ENCODE measurements around the gene WDR82. TPM values are rescaled to one million over a fixed set of nuclear protein-coding genes. Genes with fewer than 3 reads are reported as not detected.

Gene WDR82
- total and polyA plus RNA-seq, 2 experiments from 2014 or later = 25.2 to 71.8 TPM

GRCh38 chr3:52279596-52279995, 1.1 kb upstream of the WDR82 start (continued):
- TF ChIP-seq ZNF462 (CRISPR knock-in tag; IDR thresholded peaks at IDR 0.05) = no peak
- TF ChIP-seq ZNF114 (CRISPR knock-in tag; IDR thresholded peaks at IDR 0.05) = no peak
- TF ChIP-seq POLR2AphosphoS5 (IDR thresholded peaks at IDR 0.05; ENCODE audit: low read depth) = no peak
- no peak for TF ChIP-seq CTCF (conservative IDR thresholded peaks at IDR 0.05; ENCODE audit: low read depth in 2 of 2)
- TF ChIP-seq ETS1 (IDR thresholded peaks at IDR 0.05) = no peak

GRCh38 chr3:52277972-52278509, 408 bp downstream of the WDR82 start:
- Histone ChIP-seq H3F3A (replicated peaks; ENCODE audit: low read depth) (peaks cover 9% of the 10 kb centered on the region; the same call in 1 of the 2 replicates), H4K20me1 (replicated peaks; ENCODE audit: insufficient read depth) (peaks cover 46% of the 10 kb centered on the region), H3K79me2 (replicated peaks; ENCODE audit: insufficient read depth) (peaks cover 51% of the 10 kb centered on the region), H3K36me3 (ENCODE audit: insufficient read depth) (no peaks in the 10 kb centered on the region), H2AFZ (no peak overlapping the region), H3K27ac (ENCODE audit: low read depth) (peak overlapping the region; percentile 95), H3K27me3 (ENCODE audit: insufficient read depth) (no peaks in the 10 kb centered on the region), H3K4me2 (peak overlapping the region; percentile 83), H3K4me1 (ENCODE audit: insufficient read depth) (peaks cover 21% of the 10 kb centered on the region), H3K9me2 (ENCODE audit: insufficient read depth) (no peaks in the 10 kb centered on the region), H3K4me3 (peak overlapping the region; percentile 72)
- H3K4me1 Mint-ChIP-seq = peaks cover 16% of the 10 kb centered on the region
- DNase-seq (ENCODE audit: low spot score) (peak; percentile 62), ATAC-seq (peak; percentile 65)
- peak overlapping the region; percentile 91 for H3K4me3 Mint-ChIP-seq
- H3K27me3 Mint-ChIP-seq (ENCODE audit: insufficient read depth, low read depth, poor library complexity) = peaks cover 13% of the 10 kb centered on the region
- no peaks in the 10 kb centered on the region; the same call in 2 of the 3 replicates for H3K9me3 Mint-ChIP-seq
- H3K27ac Mint-ChIP-seq = peak overlapping the region; percentile 100
- H3K36me3 Mint-ChIP-seq (ENCODE audit: low read depth) = peaks cover 28% of the 10 kb centered on the region
- TF ChIP-seq ZNF462 (CRISPR knock-in tag; IDR thresholded peaks at IDR 0.05) = no peak
- no peak for TF ChIP-seq POLR2AphosphoS5 (IDR thresholded peaks at IDR 0.05; ENCODE audit: low read depth)

All from GM23338 (cell line).